Renal cortex interstitium (tissue), 11 donors: ENCODE data around the gene YY1AP1. TPM values are rescaled to one million over a fixed set of nuclear protein-coding genes. Genes with fewer than 3 reads are reported as not detected.

Experiments used
- DNase-seq, 11 donors: peaks; one replicate each; pipeline ENCODE4 v3.0.0-alpha.2; 2013; ENCODE audit warnings: low read depth in 9 of 11, low spot score in 4 of 11; ENCODE audit errors: extremely low read depth in 1 of 11
- polyA plus RNA-seq, 3 donors: library from polyadenylated mRNA; unstranded; fragments of 120-200 nt; gene quantifications; one replicate each; pipeline ENCODE4 v1.2.1, GENCODE V29; 2013; ENCODE audit not compliant: insufficient read length in 3 of 3

The YY1AP1 gene
- polyA plus RNA-seq, 3 donors: 66.2 to 75.7 (median 68.6) TPM

DNA sequence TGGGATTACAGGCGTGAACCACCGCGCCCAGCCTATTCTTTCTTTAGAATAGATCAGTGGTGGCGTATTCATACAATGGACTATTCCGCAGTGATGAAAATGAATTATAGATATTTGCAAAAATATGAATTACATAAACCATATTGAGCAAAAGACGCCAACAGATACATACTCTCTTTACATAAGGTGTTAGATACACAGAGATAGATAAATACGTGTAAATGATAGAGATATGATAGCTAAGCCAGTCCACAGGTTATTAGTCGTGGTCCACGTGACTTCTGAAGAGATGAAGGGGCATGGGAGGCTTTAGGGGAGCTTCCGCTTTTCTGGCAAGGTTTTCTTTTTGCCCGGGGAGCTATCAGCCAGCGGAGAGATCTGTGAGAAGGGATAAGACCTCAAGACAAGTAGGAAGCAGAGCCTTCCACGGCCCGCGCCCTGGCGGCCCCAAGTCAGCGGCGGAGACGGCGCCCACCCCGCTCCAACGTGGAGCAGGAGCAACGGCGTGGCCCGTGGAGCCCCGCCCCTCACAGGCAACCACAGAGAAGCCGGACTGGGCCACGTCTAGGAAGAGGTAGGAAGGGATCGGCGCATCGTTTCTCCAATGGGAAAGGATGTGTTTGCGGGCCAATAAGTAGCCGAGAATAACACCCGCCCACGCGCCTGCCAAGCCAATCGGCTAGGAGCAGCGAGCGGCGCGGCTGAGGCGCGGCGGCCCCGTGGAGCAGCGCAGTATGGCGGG lies 78.9 kb downstream of the YY1AP1 start, which contains the start of gene MSTO1:
Gene MSTO1 (plus strand): TSS at position 704 of the 742 bp plus-strand sequence. CDS start 31 bp downstream, at position 735.
- peak; percentile 79 to 96 (median 90) for DNase-seq

Other genes with a start within 250 kb of the YY1AP1 start
- 10 to 100 TPM; 40.4 to 46.4 (median 41.0) TPM for gene ASH1L, start 126.0 kb downstream of the YY1AP1 start, polyA plus RNA-seq
- 10 to 100 TPM; 58.7 to 68.5 (median 58.9) TPM for gene MSTO1, start 78.6 kb downstream of the YY1AP1 start, polyA plus RNA-seq
- gene DAP3, start 317 bp upstream of the YY1AP1 start, polyA plus RNA-seq: 100 to 1,000 TPM; 114 to 127 (median 121) TPM
- 10 to 100 TPM; 46.5 to 64.7 (median 52.0) TPM for gene GON4L, start 168.4 kb upstream of the YY1AP1 start, polyA plus RNA-seq
- gene SYT11, start 170.8 kb upstream of the YY1AP1 start, polyA plus RNA-seq: 10 to 100 TPM; 18.0 to 20.0 (median 18.9) TPM
- gene RIT1, start 222.6 kb upstream of the YY1AP1 start, polyA plus RNA-seq: 10 to 100 TPM; 49.2 to 56.8 (median 50.6) TPM
- 10 to 100 TPM; 48.4 to 81.3 (median 52.5) TPM for gene KHDC4, start 245.6 kb upstream of the YY1AP1 start, polyA plus RNA-seq